Measurements from ENCODE around the gene SMDT1. TPM values are rescaled to one million over a fixed set of nuclear protein-coding genes. Genes with fewer than 3 reads are reported as not detected.

Gene SMDT1
- total and polyA plus RNA-seq, 4 donors: 34.7 to 167 (median 100) TPM

DNA sequence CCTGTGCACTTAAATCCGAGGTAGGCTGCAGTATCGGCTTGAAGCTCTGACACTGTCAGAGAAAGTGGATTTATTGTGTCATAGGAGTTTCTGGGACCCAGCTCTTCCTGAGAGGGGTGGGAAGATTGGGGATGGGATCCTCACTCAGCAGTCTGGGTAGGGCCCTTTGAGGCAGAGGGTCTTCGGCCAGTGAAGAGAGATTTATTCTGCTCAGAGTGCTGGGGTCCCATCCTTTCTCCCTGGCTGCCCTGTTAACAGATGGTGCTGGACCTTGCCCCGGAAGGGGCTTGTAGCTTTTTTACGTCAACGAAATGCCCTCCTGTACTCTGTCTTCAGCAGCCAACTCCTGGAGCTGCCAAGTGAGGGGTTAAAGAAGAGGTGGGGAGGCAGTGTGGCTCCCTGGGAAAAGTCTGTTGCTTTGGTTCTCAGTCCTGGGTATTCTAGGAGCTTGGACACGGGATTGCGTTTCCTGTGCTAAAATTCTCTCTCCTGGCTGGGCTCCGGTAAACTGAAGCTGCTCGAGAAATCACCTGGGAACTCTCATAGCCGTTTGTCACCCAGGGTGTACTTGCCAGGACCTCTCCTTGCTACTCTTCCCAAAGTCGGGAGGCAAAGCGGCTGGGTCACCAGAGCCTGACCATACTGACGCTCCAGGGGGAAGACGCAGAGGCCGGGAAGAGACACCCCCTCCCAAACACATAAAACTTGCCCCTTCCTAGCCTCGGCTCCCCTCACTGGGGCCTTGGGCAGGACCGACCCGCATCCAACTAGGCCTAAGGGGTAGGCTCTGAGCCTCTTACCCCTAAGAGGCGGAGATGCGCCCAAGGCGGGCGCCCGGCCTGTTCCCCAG is 806 bp upstream of the SMDT1 start:
- peak in 2 of 3 donors; percentile 1 to 27 for DNase-seq
- Histone ChIP-seq H3K4me3 (no peak overlapping the region), H3K9ac (ENCODE audit: insufficient read depth in 1 of 2, low read length in 2 of 2) (peak overlapping the region; percentile 83 to 84), H3K27me3 (ENCODE audit: control insufficient read depth in 3 of 3, insufficient read depth in 3 of 3, low read length in 2 of 3) (no peaks in the 10 kb centered on the region), H3K9me3 (ENCODE audit: control insufficient read depth in 4 of 4, insufficient read depth in 3 of 4, low read length in 3 of 4) (no peaks in the 10 kb centered on the region), H3K4me1 (ENCODE audit: control insufficient read depth in 5 of 5, insufficient read depth in 5 of 5, low read length in 5 of 5) (peaks cover 11 to 41% (median 17%) of the 10 kb centered on the region in 5 donors), H3K36me3 (ENCODE audit: control insufficient read depth in 4 of 4, insufficient read depth in 4 of 4, low read length in 4 of 4) (peaks cover 11 to 23% (median 18%) of the 10 kb centered on the region in 4 donors), H3K27ac (ENCODE audit: low read depth in 1 of 2, low read length in 1 of 2) (peak overlapping the region; percentile 95 to 98)
- WGBS, 2 donors: 52 to 62% methylated on average over 24 of the region's 24 CpGs
- TF ChIP-seq, protein P1, sequence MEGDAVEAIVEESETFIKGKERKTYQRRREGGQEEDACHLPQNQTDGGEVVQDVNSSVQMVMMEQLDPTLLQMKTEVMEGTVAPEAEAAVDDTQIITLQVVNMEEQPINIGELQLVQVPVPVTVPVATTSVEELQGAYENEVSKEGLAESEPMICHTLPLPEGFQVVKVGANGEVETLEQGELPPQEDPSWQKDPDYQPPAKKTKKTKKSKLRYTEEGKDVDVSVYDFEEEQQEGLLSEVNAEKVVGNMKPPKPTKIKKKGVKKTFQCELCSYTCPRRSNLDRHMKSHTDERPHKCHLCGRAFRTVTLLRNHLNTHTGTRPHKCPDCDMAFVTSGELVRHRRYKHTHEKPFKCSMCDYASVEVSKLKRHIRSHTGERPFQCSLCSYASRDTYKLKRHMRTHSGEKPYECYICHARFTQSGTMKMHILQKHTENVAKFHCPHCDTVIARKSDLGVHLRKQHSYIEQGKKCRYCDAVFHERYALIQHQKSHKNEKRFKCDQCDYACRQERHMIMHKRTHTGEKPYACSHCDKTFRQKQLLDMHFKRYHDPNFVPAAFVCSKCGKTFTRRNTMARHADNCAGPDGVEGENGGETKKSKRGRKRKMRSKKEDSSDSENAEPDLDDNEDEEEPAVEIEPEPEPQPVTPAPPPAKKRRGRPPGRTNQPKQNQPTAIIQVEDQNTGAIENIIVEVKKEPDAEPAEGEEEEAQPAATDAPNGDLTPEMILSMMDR (IDR thresholded peaks at IDR 0.05; ENCODE audit: control extremely low read depth, extremely low read depth): no peak
- ATAC-seq (ENCODE audit: insufficient read depth, low FRiP score): no peak

- H3K27ac ChIP-seq (ENCODE audit: low read depth in 1 of 2, low read length in 1 of 2): peak overlapping the region; percentile 91 to 95
- no peaks in the 10 kb centered on the region for H3K9me3 ChIP-seq (ENCODE audit: control insufficient read depth in 4 of 4, insufficient read depth in 3 of 4, low read length in 3 of 4)
- ATAC-seq (ENCODE audit: insufficient read depth, low FRiP score): no peak
- H3K4me3 ChIP-seq: peak overlapping the region; percentile 71
- peaks cover 15 to 26% (median 23%) of the 10 kb centered on the region in 4 donors for H3K36me3 ChIP-seq (ENCODE audit: control insufficient read depth in 4 of 4, insufficient read depth in 4 of 4, low read length in 4 of 4)
- no peaks in the 10 kb centered on the region for H3K27me3 ChIP-seq (ENCODE audit: control insufficient read depth in 3 of 3, insufficient read depth in 3 of 3, low read length in 2 of 3)
- H3K9ac ChIP-seq (ENCODE audit: insufficient read depth in 1 of 2, low read length in 2 of 2): peak overlapping the region in 1 of 2 donors; percentile 89
- peaks cover 7 to 28% (median 14%) of the 10 kb centered on the region in 5 donors for H3K4me1 ChIP-seq (ENCODE audit: control insufficient read depth in 5 of 5, insufficient read depth in 5 of 5, low read length in 5 of 5)
- 1 to 3% methylated on average over 14 of the region's 14 CpGs for WGBS, 2 donors
- TF ChIP-seq, protein P1 (IDR thresholded peaks at IDR 0.05; ENCODE audit: control extremely low read depth, extremely low read depth): no peak
- DNase-seq: peak in 2 of 3 donors; percentile 57 to 61
These were observed 787 bp downstream of the SMDT1 start for GRCh38 chr22:42080287-42080686.

- Histone ChIP-seq H3K36me3 (ENCODE audit: control insufficient read depth in 4 of 4, insufficient read depth in 4 of 4, low read length in 4 of 4) (peaks cover 22 to 36% (median 29%) of the 10 kb centered on the region in 4 donors), H3K4me1 (ENCODE audit: control insufficient read depth in 5 of 5, insufficient read depth in 5 of 5, low read length in 5 of 5) (peaks cover 4 to 21% (median 9%) of the 10 kb centered on the region in 5 donors), H3K27ac (ENCODE audit: low read depth in 1 of 2, low read length in 1 of 2) (no peak overlapping the region), H3K9ac (ENCODE audit: insufficient read depth in 1 of 2, low read length in 2 of 2) (no peak overlapping the region), H3K27me3 (ENCODE audit: control insufficient read depth in 3 of 3, insufficient read depth in 3 of 3, low read length in 2 of 3) (no peaks in the 10 kb centered on the region), H3K4me3 (no peak overlapping the region), H3K9me3 (ENCODE audit: control insufficient read depth in 4 of 4, insufficient read depth in 3 of 4, low read length in 3 of 4) (no peaks in the 10 kb centered on the region)
- ATAC-seq (ENCODE audit: insufficient read depth, low FRiP score): no peak
- TF ChIP-seq, protein P1 (IDR thresholded peaks at IDR 0.05; ENCODE audit: control extremely low read depth, extremely low read depth): no peak
- WGBS, 2 donors: 93 to 95% methylated on average over 4 of the region's 4 CpGs
- DNase-seq: no peak
These were observed 3.6 kb downstream of the SMDT1 start for GRCh38 chr22:42083119-42083518.
